NCI-H2107 (cell line): ENCODE measurements around the gene RIMKLA.
A peak's percentile ranks its signal among the peaks of the same experiment; 100 is the strongest.

Experiments used
- DNase-seq: peaks from one replicate; lab custom pipeline; 2025; lab: John Stamatoyannopoulos, UW

RIMKLA gene

GRCh38 chr1:42380586-42381279 is at the start of gene RIMKLA:
Gene RIMKLA, plus strand, starts transcription at chr1:42380792. Its CDS starts 143 bp downstream, at chr1:42380935.
- peak; percentile 69 for DNase-seq

GRCh38 chr1:42332877-42333276 is 47.7 kb upstream of the RIMKLA start:
- DNase-seq = no peak

GRCh38 chr1:42333662-42334239 is 46.8 kb upstream of the RIMKLA start:
- no peak for DNase-seq

- DNase-seq = no peak
Observed at GRCh38 chr1:42334240-42335049, 46.1 kb upstream of the RIMKLA start.

GRCh38 chr1:42335050-42335808 is 45.4 kb upstream of the RIMKLA start, which contains the start of gene FOXJ3:
Gene FOXJ3, minus strand, starts transcription at chr1:42335235. Its CDS starts 24,142 bp downstream, at chr1:42311093.
- peak; percentile 96 for DNase-seq

- DNase-seq = no peak
Observed at GRCh38 chr1:42335809-42336518, 44.6 kb upstream of the RIMKLA start.

- DNase-seq = no peak
Observed at GRCh38 chr1:42336978-42337377, 43.6 kb upstream of the RIMKLA start.

GRCh38 chr1:42340093-42340492 is 40.5 kb upstream of the RIMKLA start:
- peak; percentile 95 for DNase-seq

- peak; percentile 53 for DNase-seq
Observed at GRCh38 chr1:42340901-42341300, 39.7 kb upstream of the RIMKLA start.

- DNase-seq = no peak
Observed at GRCh38 chr1:42343049-42343448, 37.5 kb upstream of the RIMKLA start.

GRCh38 chr1:42348498-42348897 is 32.1 kb upstream of the RIMKLA start:
- no peak for DNase-seq

GRCh38 chr1:42350086-42350485 is 30.5 kb upstream of the RIMKLA start:
- DNase-seq = no peak

GRCh38 chr1:42358791-42359190 is 21.8 kb upstream of the RIMKLA start:
- DNase-seq = no peak

GRCh38 chr1:42359466-42359865 is 21.1 kb upstream of the RIMKLA start:
- no peak for DNase-seq

- no peak for DNase-seq
Observed at GRCh38 chr1:42364089-42364488, 16.5 kb upstream of the RIMKLA start.

GRCh38 chr1:42364542-42364941 is 16.1 kb upstream of the RIMKLA start:
- no peak for DNase-seq

GRCh38 chr1:42365118-42365517 is 15.5 kb upstream of the RIMKLA start:
- DNase-seq = no peak

- no peak for DNase-seq
Observed at GRCh38 chr1:42368096-42368795, 12.3 kb upstream of the RIMKLA start.

GRCh38 chr1:42369471-42369870 is 11.1 kb upstream of the RIMKLA start:
- no peak for DNase-seq

- DNase-seq = no peak
Observed at GRCh38 chr1:42370876-42371549, 9.6 kb upstream of the RIMKLA start.
